IPS DF 6.9 (cell line): ENCODE data around the gene ANAPC15.
"Not testable (repeated sequence)": the region's sequence is repeated elsewhere in the genome, so short reads cannot be mapped to it uniquely, and the experiment has no call there.

ENCODE experiments used
- DNase-seq: peaks from one replicate; pipeline ENCODE4 v3.0.0-alpha.2; 2013; ENCODE audit warnings: low read depth, low spot score
- H3K27ac ChIP-seq: one replicate; pipeline ENCODE4 v1.5.1; 2013; ENCODE audit warnings: low read length, control low read depth
- H3K27me3 ChIP-seq: 2 replicates; pipeline ENCODE4 v1.6.1; 2013; ENCODE audit warnings: mild to moderate bottlenecking, low read length; ENCODE audit not compliant: control insufficient read depth, insufficient read depth
- H3K36me3 ChIP-seq: 2 replicates; pipeline ENCODE4 v1.6.1; 2013; ENCODE audit warnings: low read length; ENCODE audit not compliant: control insufficient read depth, insufficient read depth
- H3K4me1 ChIP-seq: 2 replicates; pipeline ENCODE4 v1.6.1; 2013; ENCODE audit warnings: low read length; ENCODE audit not compliant: control insufficient read depth, insufficient read depth
- H3K4me3 ChIP-seq: 2 replicates; pipeline ENCODE4 v1.5.1; 2013; ENCODE audit warnings: mild to moderate bottlenecking, low read length
- H3K9me3 ChIP-seq: 2 replicates; pipeline ENCODE4 v1.6.1; 2013; ENCODE audit warnings: low read length, inconsistent platforms; ENCODE audit not compliant: control insufficient read depth, insufficient read depth
- WGBS: extraction: QIAGEN DNeasy Blood & Tissue Kit; methylation state at CpG from one replicate; pipeline ENCODE4 v1.1.7; 2013; ENCODE audit warnings: mixed read lengths, missing lambda C conversion rate; ENCODE audit not compliant: insufficient read length, insufficient coverage; 5-methylcytosine and 5-hydroxymethylcytosine counted together

Gene ANAPC15

DNA sequence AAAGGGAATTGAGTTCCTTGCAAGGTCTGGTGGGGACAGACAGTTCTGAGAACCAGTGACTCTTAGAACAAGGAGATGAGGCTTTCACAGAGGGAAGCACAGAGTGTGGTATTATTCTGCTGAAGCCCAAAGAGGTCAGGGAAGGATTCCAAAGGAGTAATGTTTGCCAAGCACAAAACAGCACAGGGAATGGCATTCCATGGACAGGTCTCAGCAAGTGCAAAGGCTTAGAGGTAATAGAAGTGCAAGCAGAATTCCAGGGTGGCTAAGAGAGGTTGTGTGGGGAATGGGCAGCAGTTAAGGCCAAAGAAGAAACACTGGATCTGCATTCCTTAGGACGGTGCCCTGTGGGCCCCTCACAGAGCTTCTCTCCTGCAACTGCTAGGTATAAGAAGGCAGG is 29.6 kb upstream of the ANAPC15 start:
- not testable (repeated sequence) for H3K9me3 ChIP-seq, DNase-seq, H3K27ac ChIP-seq, H3K4me1 ChIP-seq, H3K4me3 ChIP-seq, H3K36me3 ChIP-seq, H3K27me3 ChIP-seq
- WGBS: no CpG with 5 or more reads among the region's 1 CpG

DNA sequence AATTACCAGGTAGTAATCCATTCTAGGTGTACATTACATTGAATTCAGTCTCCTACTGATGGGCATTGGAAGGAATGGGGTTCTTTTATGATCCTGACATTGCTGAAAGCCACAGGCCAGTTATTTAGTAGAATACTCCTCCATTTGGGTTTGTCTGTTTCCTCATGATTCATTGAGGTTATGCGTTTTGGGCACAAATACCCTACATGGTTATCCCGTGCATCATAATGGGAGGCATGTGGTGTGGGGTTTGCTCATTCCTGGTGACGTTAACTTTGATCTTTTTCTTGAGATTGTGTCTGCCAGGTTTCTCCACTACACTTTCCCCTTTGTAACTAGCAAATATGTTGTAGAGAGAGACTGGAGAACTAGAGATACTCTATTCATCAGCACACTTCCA is 28.6 kb upstream of the ANAPC15 start:
- Histone ChIP-seq H3K27ac (no peak overlapping the region), H3K27me3 (no peaks in the 10 kb centered on the region), H3K36me3 (no peaks in the 10 kb centered on the region), H3K4me1 (no peaks in the 10 kb centered on the region), H3K9me3 (no peaks in the 10 kb centered on the region), H3K4me3 (no peak overlapping the region)
- WGBS: no CpG with 5 or more reads among the region's 3 CpGs
- no peak for DNase-seq

DNA sequence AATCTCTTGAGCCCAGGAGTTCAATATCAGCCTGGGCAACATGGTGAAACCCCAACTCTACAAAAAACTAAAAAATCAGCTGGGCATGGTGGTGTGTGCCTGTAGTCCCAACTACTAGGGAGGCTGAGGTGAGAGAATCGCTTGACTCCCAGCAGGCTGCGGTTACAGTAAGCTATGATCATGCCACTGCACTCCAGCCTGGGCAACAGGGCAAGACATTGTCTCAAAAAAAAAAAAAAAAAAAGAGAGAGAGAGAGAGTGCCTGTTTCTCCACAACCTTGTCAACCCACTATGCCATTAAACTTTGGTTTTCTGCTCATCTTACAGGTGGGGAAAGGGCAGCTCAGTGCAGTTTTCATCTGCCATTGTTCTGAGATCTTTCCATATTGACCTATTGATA is 28.2 kb upstream of the ANAPC15 start:
- no CpG with 5 or more reads among the region's 2 CpGs for WGBS
- Histone ChIP-seq H3K4me3 (no peak overlapping the region), H3K4me1 (no peaks in the 10 kb centered on the region), H3K9me3 (no peaks in the 10 kb centered on the region), H3K36me3 (no peaks in the 10 kb centered on the region), H3K27me3 (no peaks in the 10 kb centered on the region), H3K27ac (no peak overlapping the region)
- DNase-seq: no peak

DNA sequence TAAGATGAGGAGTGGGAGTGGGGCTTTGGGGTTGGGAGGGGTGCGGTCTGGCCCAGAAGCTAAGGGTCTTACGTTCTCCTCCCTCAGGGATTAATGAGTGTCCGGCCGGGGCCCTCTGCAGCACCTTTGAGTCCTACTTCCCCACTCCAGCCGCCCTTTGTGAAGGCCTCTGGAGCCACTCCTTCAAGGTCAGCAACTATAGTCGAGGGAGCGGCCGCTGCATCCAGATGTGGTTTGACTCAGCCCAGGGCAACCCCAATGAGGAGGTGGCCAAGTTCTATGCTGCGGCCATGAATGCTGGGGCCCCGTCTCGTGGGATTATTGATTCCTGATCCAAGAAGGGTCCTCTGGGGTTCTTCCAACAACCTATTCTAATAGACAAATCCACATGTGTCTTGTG is 27.0 kb upstream of the ANAPC15 start:
- no peaks in the 10 kb centered on the region for H3K4me1 ChIP-seq
- no peaks in the 10 kb centered on the region for H3K36me3 ChIP-seq
- no peak overlapping the region for H3K4me3 ChIP-seq
- DNase-seq: no peak
- no peak overlapping the region for H3K27ac ChIP-seq
- no peaks in the 10 kb centered on the region for H3K27me3 ChIP-seq
- H3K9me3 ChIP-seq: no peaks in the 10 kb centered on the region
- no CpG with 5 or more reads among the region's 11 CpGs for WGBS

DNA sequence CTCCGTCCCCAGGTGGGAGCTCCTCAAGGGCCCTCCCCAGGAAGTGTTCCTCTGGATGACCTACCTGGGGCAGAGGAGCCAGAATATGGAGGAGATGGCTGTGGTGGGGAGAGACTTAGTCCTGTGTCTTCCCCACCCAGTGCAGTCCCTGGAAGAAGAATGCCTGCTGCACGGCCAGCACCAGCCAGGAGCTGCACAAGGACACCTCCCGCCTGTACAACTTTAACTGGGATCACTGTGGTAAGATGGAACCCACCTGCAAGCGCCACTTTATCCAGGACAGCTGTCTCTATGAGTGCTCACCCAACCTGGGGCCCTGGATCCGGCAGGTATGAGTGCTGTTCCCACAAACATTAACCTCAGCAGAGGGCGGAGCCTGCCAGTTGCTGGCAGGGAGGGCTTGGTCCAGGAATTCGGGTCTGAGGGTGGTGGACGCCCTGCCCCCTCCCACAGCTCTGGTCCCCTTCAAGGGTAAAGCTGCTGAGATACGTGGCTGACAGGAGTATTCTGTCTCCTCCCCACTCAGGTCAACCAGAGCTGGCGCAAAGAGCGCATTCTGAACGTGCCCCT is 26.4 kb upstream of the ANAPC15 start:
- no peaks in the 10 kb centered on the region for H3K27me3 ChIP-seq
- no peaks in the 10 kb centered on the region for H3K4me1 ChIP-seq
- no peak overlapping the region for H3K4me3 ChIP-seq
- no peaks in the 10 kb centered on the region for H3K9me3 ChIP-seq
- WGBS: no CpG with 5 or more reads among the region's 12 CpGs
- DNase-seq: no peak
- H3K36me3 ChIP-seq: no peaks in the 10 kb centered on the region
- no peak overlapping the region for H3K27ac ChIP-seq

DNA sequence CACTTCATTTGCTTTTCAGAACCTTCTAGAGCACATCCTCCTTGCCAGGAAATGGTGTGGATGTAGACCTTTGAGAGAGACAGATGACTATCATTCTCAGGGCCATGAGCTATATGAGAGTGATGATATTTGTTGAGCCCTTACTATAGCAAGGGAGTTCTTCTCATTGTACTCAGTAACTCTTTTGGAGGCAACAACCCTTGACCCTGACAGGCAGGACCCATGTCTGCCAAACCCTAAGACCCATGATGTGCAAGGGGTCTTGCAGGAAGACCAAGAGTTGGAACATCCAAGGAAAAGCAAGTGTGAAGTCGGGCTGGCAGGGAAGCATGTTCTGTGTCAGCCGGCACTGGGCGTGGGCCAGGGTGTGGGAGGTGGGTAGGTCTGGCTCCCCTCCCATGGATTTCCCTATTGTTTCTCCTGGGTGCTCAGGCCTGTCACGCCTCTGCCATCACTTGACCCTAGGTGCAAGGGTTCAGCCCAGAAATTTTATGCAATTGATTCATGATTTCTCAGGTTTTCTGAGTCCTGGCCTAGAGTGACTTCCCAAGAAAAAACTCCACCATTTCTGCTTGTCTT is 24.3 kb upstream of the ANAPC15 start:
- H3K36me3 ChIP-seq: no peaks in the 10 kb centered on the region
- no peak for DNase-seq
- H3K27ac ChIP-seq: no peak overlapping the region
- H3K27me3 ChIP-seq: no peaks in the 10 kb centered on the region
- no peaks in the 10 kb centered on the region for H3K4me1 ChIP-seq
- no CpG with 5 or more reads among the region's 4 CpGs for WGBS
- H3K9me3 ChIP-seq: no peaks in the 10 kb centered on the region
- H3K4me3 ChIP-seq: no peak overlapping the region

DNA sequence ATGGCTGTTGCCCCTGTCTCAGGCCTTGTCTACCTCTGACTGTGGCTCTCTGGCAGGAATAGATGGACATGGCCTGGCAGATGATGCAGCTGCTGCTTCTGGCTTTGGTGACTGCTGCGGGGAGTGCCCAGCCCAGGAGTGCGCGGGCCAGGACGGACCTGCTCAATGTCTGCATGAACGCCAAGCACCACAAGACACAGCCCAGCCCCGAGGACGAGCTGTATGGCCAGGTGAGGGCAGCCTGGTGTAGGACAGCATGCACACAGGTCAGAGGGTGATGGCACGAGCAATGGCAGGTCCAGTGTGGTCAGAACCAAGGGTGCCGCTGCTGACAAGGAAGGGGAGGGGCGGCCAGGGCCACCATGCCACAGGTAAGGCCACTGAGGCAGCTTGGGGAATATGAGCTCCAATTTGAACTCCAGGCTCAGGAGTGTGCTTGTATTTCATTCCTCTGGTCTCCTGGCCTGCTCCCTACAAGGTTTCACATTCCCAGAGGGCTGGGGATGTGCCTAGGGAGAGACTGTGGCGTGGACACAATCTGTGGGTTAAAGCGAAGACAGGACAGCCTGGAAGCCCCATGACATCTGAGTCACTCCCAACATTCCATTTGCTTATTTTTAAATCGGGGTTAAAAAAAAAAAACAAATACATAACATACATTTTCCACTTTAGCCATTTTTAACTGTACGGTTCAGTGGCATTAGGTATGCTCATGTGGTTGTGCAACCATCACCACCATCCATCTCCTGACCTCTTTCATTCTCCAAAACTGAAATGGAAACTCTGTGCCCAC is 23.6 kb upstream of the ANAPC15 start:
- DNase-seq: no peak
- Histone ChIP-seq H3K36me3 (no peaks in the 10 kb centered on the region), H3K9me3 (peaks cover 1% of the 10 kb centered on the region; the same call in 1 of the 2 replicates), H3K4me1 (no peaks in the 10 kb centered on the region), H3K27me3 (no peaks in the 10 kb centered on the region), H3K27ac (no peak overlapping the region), H3K4me3 (no peak overlapping the region)
- no CpG with 5 or more reads among the region's 14 CpGs for WGBS

DNA sequence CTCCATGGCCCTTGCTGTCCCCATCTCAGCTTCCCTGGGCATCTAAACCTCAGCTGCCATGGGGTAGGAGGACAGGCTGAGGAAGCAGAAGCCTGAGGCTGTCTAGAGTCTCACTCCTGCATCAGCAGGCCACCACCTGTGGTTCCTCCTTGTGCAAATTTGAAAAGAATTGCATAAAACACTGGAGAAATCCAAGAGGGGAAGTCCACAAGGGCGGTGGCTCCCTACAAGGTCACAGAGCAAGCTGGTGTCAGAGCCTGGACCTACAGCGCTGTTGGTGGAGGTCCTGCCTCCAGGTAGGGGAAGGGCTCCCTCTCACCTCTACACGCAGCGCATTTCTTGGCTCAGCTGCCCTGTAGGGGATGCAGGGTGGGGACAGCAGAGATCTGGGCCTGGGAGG is 23.0 kb upstream of the ANAPC15 start, which contains the start of gene FOLR3:
Gene FOLR3, plus strand, starts transcription at position 253 of the 400 bp plus-strand sequence. CDS start 228 bp downstream, outside the sequence.
- H3K27ac ChIP-seq, DNase-seq, H3K27me3 ChIP-seq, H3K4me3 ChIP-seq, H3K36me3 ChIP-seq, H3K4me1 ChIP-seq, H3K9me3 ChIP-seq: not testable (repeated sequence)
- WGBS: no CpG with 5 or more reads among the region's 4 CpGs

DNA sequence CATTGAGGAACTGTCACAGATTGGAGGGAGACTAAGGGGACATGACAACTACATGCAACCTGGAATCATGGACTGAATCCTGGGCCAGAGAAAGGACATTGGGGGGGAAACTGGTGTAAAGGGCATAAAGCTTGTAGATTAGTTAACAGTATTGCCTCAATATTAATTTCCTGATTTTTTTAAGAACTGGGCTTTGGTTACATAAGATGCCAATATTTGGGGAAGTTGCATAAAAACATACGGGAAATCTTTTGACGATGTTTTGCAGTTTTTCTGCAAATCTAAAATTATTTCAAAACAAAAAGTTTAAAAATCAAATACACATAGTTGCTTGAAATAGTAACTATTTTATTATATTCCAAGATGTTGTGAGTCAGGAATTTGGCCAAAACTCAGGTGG is 20.2 kb upstream of the ANAPC15 start:
- H3K4me3 ChIP-seq: no peak overlapping the region
- no peaks in the 10 kb centered on the region for H3K27me3 ChIP-seq
- H3K27ac ChIP-seq: no peak overlapping the region
- H3K36me3 ChIP-seq: no peaks in the 10 kb centered on the region
- H3K9me3 ChIP-seq: peaks cover 3% of the 10 kb centered on the region
- WGBS: no CpG with 5 or more reads among the region's 2 CpGs
- no peak for DNase-seq
- H3K4me1 ChIP-seq: no peaks in the 10 kb centered on the region

DNA sequence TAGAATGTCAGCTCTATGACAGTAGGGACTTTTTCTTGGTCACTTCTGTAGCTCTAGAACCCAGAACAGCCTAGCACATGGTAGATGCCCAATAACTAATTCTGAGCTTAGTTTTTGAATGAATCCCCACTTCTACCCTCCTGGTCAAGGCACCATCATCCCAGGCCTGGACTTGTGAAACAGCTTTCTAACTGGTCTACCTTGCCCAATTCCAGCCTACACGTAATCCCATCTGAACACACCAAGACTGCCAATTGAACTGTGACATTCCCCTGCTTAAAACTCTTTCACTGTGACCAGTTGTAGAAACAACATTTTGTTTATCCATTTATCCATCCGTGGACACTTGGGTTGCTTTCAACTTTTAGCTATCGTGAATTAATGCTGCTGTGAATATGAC is 16.9 kb upstream of the ANAPC15 start:
- Histone ChIP-seq H3K36me3 (no peaks in the 10 kb centered on the region), H3K27ac (no peak overlapping the region), H3K9me3 (peaks cover 6% of the 10 kb centered on the region), H3K4me1 (no peaks in the 10 kb centered on the region), H3K4me3 (no peak overlapping the region), H3K27me3 (no peaks in the 10 kb centered on the region)
- no peak for DNase-seq
- no CpG with 5 or more reads among the region's 3 CpGs for WGBS
